ENCODE data around the gene CLCN4.
A peak's percentile ranks its signal among the peaks of the same experiment; 100 is the strongest.

Gene CLCN4

GRCh38 chrX:10133980-10134676, 22.6 kb upstream of the CLCN4 start:
- no peak for DNase-seq

DNA sequence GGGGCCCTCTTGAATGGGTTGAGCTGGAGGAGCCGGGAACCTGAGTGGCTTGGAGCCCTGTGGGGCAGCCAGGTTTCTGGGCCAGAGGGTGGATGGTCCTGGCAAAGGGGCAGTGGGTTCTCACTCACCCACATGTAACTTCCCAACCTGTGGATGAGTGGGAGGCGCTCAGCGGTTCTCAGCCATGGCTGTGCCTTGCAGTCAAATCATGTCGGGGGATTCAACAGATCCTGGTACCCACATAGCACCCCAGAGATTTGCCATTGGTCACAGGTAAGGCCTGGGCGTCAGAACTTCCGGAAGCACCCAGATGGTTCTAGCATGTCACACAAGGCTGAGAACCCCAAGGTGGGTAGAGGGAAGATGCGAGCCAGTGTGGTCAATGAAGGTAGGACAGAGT, 21.9 kb upstream of the CLCN4 start:
- DNase-seq, result no peak

DNA sequence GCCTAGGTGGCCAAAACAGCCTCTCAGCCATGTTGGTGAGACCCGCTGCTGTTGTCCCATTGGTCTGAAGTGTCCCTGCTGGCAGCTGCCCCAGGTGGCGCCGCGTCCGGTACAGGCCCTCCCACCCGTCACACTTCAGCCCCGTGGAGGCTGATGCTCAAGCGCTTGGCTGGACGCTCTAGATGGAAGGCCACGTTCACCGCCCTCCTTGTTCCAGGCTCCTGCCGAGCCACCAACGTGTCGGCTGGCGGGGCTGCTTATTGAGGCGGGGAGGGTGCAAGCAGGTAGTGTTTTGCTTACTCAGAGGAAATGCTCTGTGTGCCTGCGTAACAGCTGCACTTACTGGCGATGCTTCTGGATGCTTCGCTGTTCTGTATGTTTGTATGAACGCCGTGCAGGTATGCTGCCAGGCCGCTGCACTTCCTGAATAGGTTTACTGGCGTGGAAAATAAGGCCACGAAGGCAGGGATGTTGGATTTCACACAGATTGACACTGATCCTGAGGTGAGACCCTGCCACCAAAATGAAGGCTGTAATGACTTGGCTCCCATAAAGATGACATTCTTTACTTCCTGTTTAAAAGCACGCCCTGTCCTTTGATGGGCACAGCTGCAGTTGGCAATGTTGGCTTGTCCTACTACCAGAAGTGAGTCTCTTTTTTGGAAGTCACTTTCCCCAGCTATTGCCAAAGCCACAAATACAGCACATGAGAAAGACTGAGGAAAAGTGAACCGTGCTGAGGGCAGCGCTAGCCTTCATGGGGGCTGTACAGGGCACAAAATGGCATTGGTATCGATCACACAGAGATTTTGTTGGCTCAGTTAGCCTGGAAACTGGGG, 21.0 kb upstream of the CLCN4 start:
- no peak for DNase-seq

DNA sequence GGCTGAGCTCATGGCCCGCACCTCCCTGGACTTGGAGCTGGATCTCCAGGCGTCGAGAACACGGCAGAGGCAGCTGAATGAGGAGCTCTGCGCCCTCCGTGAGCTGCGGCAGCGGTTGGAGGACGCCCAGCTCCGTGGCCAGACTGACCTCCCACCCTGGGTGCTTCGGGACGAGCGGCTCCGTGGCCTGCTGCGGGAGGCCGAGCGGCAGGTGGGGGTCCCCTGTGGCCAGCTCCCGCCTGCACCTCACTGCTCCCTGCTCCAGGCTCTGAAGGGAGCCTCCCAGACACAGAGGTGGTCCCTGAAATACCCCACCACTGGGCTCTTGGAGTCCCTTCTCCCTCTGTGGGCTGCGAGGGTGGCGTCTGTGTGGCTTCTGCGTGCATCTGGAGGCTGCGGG, 18.0 kb upstream of the CLCN4 start:
- DNase-seq, result no peak

GRCh38 chrX:10140264-10140663, 16.5 kb upstream of the CLCN4 start:
- DNase-seq, result no peak

DNA sequence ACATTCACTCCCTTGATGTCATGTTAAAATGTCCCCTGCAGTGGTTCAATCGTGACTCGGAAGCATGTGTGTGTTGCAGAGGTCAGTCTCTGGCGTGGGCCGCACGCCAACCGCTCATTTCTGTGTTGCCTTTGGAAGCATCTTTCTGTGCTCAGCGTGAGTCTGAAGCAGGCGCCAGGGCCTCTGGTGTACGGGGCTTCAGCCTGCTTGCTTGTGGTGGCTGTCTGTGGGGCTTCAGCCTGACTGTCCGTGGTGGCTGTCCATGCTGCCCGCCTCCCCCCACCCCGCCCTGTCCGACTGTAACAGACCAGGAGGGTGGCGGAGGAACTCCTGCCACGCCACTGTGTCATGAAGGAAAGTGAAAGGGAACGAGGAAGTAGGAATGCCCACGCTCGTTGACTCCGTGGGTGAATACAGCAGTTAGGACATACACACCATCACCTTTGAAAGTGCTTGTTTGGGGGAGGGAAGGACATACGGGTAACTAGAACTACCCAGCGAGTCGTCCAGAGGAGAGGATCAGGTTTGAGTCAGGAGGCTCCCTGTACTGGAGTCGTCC, 14.7 kb upstream of the CLCN4 start:
- no peak for DNase-seq

DNA sequence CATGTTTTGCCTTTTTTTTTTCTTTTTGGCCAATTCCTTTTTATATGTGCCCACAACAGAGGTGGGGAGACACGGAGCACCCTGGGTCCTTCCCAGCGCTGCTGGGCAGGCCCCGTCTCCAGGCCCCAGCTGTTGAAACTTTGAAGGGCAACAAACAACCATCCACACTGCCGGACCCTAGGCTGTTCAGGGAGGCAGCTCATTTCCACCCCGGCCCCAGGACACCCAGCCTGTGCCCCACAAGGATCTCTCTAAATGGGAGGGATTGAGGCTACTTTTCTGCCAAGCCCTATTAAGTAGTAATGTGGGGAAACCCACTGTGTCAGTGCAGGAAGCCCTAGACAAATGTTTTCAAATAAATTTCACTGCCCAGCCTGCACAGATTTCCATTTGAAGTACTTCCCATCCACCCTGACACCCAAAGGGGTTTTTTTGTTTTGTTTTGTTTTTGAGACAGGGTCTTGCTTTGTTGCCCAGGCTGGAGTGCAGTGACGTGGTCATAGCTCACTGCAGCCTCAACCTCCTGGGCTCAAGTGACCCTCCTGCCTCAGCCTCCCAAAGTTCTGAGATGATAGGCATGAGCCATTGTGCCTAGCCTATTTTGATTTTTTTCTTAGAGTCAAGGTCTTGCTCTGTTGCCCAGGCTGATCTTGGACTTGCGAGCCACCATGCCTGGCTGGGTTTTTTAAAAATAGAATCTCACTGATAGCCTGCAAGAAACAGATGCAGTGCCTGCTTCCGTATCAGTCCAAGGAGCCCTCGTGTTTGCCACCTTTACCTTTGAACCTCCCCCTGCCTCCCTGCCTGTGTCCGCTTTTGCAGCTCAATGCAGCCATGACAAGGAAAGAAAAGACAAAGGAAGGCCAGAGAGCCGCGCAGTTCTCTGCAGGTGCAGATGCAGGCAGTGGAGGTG, 13.4 kb upstream of the CLCN4 start:
- no peak for DNase-seq

- DNase-seq, result no peak
Observed at GRCh38 chrX:10146346-10146745, 10.4 kb upstream of the CLCN4 start.

DNA sequence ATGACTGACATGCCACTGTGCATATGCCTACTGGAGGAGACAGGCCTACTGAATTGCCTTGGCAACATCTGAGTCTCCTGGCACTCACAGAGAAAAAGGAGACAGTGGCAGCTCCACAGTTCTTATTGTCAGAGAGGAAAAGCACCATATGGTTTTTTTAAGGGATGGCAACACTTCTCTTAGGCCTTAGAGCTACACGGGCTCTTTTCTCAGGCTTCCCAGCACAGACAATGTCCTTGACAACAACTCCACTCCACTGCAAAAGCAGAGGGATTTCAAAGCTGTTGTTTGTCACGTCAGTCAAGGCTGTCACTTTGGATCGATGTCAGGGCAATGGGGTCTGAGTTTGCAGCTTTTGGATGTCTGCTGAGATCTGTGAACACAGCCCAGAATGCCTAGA, 4.7 kb upstream of the CLCN4 start:
- no peak for DNase-seq

- DNase-seq, result no peak
Observed at GRCh38 chrX:10155137-10155536, 1.6 kb upstream of the CLCN4 start.

- peak; percentile 27 for DNase-seq
Observed at GRCh38 chrX:10157032-10157341, 212 bp downstream of the CLCN4 start.

GRCh38 chrX:10157543-10157942, 768 bp downstream of the CLCN4 start:
- no peak for DNase-seq

- DNase-seq, result peak; percentile 48
Observed at GRCh38 chrX:10158279-10159144, 1.7 kb downstream of the CLCN4 start.

- DNase-seq, result peak; percentile 32
Observed at GRCh38 chrX:10159145-10159468, 2.3 kb downstream of the CLCN4 start.

DNA sequence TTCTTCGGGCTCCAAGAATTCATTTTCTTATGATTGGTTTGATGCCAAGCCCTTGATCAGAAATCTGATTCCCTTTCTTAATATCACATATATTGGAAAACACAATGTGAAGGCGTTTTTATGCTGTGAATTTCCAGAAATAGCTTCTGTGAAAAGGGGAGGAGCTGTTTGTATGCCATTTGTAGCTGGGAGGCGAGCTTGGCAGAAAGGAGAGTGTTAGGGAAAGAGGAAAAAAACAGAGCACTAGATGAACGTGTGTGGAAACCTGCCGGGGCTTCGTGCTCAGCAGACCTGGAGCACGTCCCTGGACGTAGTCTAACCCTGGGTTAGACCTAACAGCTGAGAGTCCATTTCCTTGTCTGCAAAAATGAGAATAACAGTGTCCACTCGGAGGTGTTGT, 3.4 kb downstream of the CLCN4 start:
- DNase-seq, result no peak

- no peak for DNase-seq
Observed at GRCh38 chrX:10163031-10163430, 6.3 kb downstream of the CLCN4 start.

DNA sequence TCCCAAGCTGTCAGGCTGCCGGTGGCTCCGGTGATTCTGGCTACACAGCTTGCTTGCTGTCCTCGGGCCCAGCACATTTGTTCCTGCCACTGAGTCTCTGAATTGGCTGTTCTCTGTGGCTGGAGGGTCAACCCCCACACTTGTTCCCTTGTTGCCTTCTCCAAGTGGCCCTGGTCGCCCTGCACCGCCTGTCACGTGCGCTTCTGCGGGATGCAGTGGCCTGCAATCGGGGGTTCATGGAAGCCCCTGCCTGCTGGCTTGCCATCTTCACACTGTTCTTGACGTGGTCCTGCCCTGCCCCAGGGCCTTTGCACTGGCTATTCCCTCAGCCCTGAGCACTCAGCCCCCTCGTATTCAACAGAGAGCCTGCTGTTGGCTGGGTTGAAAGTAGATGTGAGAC, 8.1 kb downstream of the CLCN4 start:
- DNase-seq, result no peak

- DNase-seq, result no peak
Observed at GRCh38 chrX:10165580-10166247, 8.9 kb downstream of the CLCN4 start.

GRCh38 chrX:10166248-10166716, 9.5 kb downstream of the CLCN4 start:
- DNase-seq, result no peak

GRCh38 chrX:10166731-10167151, 10.0 kb downstream of the CLCN4 start:
- no peak for DNase-seq

DNA sequence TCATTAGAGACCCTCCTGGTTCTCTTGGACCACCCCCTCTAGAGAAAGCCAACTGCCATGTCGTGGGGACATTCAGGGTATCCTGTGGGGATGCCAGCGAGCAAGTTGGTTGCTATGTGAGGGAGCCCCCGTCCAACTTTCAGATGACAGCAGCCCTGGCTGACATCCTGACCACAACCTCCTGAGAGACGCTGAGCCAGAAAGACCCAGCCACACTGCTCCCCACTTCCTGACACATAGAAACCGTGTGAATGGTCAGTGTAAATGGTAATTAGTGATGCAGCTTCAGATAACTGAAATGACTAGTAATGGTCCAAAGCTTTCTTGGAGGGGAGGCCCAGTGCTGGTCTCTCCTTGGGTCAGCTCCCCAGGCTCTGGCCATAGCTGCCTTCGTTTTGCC, 10.8 kb downstream of the CLCN4 start:
- no peak for DNase-seq

DNA sequence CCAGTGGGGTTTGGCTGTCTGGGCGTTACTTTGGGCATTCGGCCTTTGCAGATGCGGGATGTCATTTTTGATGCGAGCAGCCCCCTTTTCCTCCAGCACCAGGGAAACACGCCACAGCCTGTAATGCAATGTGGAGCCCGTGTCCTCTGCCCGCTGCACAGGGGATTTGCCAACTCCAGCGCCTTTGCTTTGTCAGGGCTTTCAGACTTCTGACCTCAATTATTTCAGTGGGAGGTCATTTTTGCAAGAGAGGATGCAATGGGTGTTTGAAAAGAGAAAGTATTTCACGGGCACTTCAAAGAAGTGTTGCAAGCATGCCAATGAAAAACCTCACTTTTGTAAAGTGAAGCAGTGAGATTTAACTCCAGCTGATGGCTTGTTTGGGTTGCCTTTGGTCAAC, 11.5 kb downstream of the CLCN4 start:
- DNase-seq, result no peak

Measured in NCI-H526 treated with DMSO at 0.1 percent for 48 hours (cell line).